GM10847 (cell line): ENCODE data around the gene NCK2.

ENCODE experiments used
- POLR2A ChIP-seq: IDR thresholded peaks from 2 replicates; pipeline ENCODE4 v1.6.1; 2011; ENCODE audit not compliant: insufficient read length; ENCODE audit errors: extremely low read depth

The NCK2 gene

DNA sequence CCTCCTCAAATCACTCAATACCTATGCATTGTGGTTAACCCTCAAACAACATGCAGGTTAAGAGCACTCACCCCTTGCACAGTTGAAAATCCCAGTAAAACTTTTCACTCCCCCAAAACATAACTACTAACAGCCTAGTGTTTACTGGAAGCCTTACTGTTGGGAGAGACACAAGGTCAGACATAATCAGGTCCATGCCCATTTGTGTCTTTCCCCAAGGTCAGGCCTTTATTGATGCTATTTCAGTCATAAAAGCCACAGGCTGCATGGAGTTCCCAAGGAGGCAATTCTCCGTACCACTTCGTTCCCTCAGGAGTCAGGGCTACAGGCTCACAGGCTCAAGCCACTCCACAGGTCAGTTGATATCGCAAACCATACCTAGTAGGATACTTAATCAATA lies 180.2 kb downstream of the NCK2 start:
- no peak for TF ChIP-seq POLR2A

DNA sequence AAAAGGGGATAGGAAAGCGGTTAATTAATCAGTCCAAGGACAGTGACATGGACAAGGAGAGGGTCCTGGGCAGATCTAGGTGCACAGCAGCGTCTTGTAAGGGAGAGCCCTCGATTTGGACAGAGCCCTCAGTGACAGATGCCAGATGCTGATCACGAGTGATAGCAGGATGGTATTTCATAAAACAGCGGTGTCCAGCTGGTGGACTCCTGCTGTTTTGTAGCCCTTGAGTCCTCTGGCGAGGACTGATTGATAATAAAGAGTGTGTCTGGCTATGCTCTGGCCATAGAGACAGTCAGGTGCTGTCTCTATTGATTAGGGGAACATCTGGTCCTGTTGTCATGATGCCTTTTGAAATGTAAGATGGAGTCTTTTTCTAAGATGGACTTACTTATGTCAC lies 180.7 kb downstream of the NCK2 start:
- no peak for TF ChIP-seq POLR2A

DNA sequence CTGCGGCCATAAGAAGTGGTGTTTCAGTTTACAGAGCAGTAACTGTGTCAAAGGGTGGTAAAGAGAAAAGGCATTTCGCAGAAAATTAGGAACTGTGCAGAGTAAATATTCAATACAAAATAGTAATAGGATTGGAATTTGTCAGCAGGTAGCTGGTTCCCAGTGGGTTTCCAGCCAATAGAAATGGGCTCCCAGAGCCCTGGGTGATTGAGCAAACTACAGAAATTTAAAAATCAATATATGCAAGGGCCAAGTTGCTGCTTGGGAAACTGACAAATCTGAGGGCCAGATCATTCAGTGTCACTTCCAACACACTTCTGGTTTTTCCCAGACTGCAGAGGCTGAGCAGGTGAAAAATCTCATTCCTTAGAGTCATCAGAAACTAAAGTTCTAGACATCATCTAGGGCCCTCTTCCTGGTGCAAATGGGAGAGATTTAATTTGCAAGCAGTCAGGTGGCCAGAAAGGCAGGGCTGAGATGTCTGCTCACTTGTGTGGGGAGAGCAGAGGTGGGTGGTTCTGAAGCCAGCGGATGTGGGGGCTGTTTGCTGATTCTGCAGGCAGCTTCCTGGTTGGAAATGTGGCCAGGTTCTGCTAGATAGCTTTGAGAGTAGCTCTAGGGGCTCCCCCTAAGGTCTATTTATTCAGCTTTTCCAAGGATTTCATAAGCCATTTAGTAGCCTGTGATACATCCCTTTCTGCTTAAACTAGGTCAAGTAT lies 182.4 kb downstream of the NCK2 start:
- TF ChIP-seq POLR2A: no peak

DNA sequence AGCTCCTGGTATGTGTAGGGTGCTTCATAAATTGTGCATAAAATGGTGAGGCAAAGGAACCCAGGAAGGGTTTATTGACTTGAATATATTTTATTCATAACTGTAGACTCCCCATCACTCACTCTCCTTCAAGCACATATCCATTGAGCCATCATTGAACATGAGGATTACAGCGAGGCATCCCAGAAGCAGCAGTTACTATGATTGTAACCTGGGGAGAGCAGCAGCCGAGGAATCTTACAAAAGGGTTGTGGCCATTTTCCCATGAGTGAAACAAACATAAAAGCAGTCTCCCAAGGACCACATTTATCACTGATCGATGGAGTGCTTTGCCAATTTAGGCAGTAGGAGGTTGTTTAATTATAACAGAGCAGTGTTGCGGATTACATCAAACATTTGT lies 183.4 kb downstream of the NCK2 start:
- TF ChIP-seq POLR2A: no peak

DNA sequence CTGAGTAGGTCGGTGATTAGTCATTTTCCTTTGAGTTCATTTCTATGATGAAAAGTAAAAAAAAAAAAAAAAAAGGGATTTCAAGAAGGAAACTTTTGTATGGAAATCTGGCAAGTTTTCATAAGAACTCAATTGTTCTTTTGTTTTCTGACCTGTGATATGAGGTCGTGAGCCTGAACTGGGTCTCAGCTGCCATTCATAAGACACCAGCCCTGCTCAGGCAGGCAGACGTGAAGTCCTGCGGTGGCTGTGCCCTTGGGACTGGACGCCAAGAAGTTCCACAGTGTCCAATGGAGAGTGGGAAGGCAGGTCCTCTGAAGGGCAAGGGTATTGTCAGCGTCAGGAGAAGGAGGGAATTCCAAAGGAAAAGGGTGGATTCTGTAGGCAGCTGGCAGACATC lies 183.9 kb downstream of the NCK2 start:
- TF ChIP-seq POLR2A: no peak

DNA sequence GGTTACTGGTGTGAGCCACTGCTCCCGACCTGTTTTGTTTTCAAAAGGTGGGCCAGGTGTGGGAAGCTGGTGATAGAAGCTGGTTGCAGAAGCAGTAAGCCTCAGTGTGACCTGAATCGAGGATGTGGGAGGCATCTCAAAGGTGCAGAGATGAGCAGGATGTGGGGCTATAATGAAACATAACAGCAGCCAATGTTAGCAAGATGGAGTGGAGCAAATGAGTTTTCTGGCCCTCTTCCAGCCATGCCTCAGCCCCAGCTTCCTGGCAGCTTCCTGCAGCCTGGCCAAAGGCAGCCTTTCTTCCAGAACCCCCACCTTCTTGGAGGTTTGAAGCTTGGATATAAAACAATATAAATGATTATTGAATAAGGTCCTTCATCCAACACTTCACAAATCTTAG lies 184.8 kb downstream of the NCK2 start:
- TF ChIP-seq POLR2A: no peak

DNA sequence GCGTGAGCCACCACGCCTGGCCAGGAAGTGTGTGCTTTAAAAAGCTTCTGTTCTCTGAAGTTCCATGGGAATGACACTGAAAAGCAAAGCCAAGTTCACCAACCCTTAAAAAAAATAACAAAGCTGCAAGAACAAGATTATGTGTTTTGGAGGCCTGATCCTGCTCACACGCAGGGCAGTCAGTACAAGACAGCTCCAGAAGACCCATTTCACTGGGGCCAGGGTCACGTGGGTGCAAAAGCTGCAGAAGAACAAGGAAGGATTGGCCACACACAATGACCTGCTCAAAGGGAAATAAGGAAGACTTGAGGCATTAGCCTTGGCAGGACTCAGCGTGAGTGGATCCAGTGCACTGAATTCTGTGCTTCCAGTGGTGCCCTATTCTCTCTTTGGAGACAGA lies 187.9 kb downstream of the NCK2 start:
- TF ChIP-seq POLR2A: no peak

DNA sequence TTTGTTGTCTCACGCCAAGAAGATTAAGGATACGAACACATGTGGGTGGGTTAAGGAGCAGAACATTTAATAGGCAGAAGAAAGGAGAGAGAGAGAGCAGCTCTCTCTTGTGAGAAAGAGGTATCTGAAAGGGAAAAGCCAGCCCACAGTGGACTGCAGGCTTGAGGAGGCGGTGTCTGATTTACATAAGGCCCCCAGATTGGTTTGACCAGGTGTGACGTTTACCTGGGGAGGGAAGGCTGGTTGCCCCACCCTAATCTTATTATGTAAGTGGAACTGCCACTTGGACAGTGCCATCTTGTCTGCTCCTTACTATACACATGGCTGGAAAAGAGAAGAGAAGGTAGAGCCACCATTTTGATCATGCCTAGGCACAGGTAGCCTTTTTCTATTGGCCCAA lies 189.2 kb downstream of the NCK2 start:
- TF ChIP-seq POLR2A: no peak

DNA sequence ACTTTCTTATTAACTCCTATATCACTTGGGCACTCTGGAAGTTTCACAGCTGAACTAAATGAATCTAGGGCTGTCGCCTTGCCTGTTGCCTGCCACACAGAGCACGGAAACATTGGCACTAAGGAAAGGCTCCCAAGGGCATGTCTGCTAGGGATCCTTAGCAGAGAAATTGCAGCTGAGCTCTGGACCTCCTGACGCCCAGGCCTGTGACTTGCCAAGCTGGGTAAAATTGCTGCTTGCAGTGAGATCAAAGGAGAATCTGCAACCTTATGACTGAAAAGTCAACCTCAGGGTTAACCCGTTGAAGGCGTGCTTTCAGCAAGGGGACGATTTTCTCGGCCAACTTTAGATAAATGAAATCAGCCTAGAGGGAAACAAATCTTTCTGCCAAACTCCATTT lies 189.8 kb downstream of the NCK2 start:
- no peak for TF ChIP-seq POLR2A

DNA sequence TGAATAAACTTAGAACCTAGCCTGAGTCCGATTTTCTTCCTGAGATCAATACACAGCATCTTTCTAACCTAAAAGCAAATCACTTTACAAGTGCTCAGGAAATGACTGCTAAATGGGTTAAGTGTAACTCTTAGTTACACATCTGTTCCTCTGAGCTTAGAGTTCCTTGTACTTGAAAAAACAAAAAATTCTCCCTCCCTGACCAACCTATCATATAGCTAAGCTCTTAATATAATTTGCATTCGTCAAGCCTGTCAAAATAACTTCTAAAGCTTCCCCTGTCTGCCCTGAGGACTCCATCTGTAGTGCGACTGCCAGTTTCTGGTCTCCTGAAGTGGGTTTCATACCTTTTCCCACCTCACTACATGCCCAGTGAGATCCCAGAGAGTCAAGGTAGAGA lies 190.4 kb downstream of the NCK2 start:
- TF ChIP-seq POLR2A: no peak

DNA sequence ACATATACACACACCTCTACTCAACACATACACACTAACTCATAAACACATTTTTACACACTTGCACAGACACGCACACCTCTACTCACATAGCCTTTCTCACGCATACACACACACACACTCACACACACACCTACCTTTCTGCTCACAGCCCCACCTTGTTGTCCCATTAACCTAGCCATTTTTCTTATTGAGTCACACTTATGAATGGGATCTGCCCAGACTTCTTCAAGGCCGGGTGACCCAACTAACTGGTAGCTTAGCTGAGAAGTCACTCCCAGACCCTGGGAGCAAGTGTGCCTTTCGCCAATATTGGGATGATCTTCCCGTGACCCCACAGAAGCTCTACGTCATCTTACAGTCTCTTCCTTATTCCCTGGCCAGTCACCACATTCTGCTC lies 192.2 kb downstream of the NCK2 start:
- TF ChIP-seq POLR2A: no peak

DNA sequence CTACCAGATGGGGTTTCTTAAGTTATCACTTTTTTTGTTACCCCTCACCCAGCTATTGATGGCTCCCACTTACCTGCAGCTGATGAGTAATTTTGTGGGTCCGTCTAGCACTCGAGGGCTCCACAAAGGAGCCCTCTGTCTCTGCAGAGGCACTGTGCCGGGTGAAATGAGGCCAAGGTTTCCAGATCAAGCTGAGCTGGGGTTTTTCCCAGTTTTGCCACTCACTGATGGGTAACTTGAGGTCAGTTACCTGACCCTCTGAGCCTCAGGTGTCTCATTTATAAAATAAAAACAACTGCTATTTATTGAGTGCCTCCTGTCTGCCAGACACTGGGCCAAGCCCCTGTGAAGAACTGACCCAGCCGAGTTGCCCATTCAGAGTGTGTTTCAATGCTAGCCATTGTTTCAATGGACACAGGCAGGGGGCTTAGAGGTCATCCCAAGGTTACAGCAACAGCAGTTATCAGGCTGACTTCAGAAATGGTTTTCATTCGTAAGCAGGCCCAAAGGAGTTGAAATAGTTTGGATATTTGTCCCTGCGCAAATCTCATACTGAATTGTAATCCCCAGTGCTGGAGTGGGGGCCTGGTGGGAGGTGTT lies 192.9 kb downstream of the NCK2 start:
- TF ChIP-seq POLR2A: no peak
